ENCODE results near the gene JPH3. TPM values are rescaled to one million over a fixed set of nuclear protein-coding genes. Genes with fewer than 3 reads are reported as not detected.

The JPH3 gene
- polyA plus RNA-seq, 1 donor (not counting 4 experiments of a cell fraction or from before 2014, with no cell fraction given) = not detected

DNA sequence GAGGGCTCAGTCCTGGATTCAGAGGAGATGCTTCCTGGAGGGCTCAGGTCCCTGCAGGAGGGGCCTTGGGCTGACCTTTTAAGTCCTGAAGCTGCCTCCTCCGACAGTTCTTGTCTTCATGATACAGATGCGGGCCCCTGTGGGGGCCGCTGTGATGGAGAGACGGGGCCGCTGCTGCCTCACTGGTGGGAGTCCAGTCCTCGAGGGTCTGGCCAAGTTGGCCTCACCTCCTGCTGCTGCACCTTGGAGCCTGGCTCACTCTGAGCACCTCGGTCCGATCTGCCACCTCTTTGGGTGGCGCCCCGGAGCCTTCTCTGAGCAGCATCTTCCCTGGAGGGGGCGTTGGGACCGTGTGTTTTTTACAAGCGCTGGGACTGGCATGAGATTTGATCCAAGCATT lies 84.4 kb downstream of the JPH3 start:
- FAIRE-seq = no peak
- Histone ChIP-seq H3K79me2 (ENCODE audit: control insufficient read depth, insufficient read depth, low read length) (no peaks in the 10 kb centered on the region), H3K36me3 (ENCODE audit: control insufficient read depth in 2 of 2, extremely low read depth in 1 of 2, insufficient read depth in 2 of 2, low read length in 2 of 2) (no peaks in the 10 kb centered on the region), H2AFZ (ENCODE audit: control insufficient read depth, low read length) (no peak overlapping the region), H3K9me1 (ENCODE audit: control insufficient read depth, extremely low read depth, insufficient read depth, low read length) (no peaks in the 10 kb centered on the region), H3K27ac (ENCODE audit: control insufficient read depth, insufficient read depth, low read length) (no peak overlapping the region), H4K20me1 (ENCODE audit: control insufficient read depth, extremely low read depth, insufficient read depth, low read length) (no peaks in the 10 kb centered on the region), H3K4me1 (ENCODE audit: control insufficient read depth, extremely low read depth, insufficient read depth, low read length) (no peaks in the 10 kb centered on the region), H3K4me3 (ENCODE audit: control insufficient read depth in 2 of 3, extremely low read depth in 1 of 3, insufficient read depth in 2 of 3, low read depth in 1 of 3, low read length in 3 of 3) (no peak overlapping the region), H3K4me2 (ENCODE audit: control insufficient read depth, extremely low read depth, insufficient read depth, low read depth, low read length) (no peak overlapping the region), H3K9me3 (ENCODE audit: control insufficient read depth, low read depth, low read length) (no peaks in the 10 kb centered on the region), H3K9ac (ENCODE audit: control insufficient read depth, extremely low read depth, insufficient read depth, low read length) (no peak overlapping the region), H3K27me3 (ENCODE audit: control insufficient read depth, extremely low read depth, insufficient read depth, low read length) (peaks cover 17% of the 10 kb centered on the region)
- no peak for DNase-seq (ENCODE audit: low read depth, low spot score)
- TF ChIP-seq, protein P1, sequence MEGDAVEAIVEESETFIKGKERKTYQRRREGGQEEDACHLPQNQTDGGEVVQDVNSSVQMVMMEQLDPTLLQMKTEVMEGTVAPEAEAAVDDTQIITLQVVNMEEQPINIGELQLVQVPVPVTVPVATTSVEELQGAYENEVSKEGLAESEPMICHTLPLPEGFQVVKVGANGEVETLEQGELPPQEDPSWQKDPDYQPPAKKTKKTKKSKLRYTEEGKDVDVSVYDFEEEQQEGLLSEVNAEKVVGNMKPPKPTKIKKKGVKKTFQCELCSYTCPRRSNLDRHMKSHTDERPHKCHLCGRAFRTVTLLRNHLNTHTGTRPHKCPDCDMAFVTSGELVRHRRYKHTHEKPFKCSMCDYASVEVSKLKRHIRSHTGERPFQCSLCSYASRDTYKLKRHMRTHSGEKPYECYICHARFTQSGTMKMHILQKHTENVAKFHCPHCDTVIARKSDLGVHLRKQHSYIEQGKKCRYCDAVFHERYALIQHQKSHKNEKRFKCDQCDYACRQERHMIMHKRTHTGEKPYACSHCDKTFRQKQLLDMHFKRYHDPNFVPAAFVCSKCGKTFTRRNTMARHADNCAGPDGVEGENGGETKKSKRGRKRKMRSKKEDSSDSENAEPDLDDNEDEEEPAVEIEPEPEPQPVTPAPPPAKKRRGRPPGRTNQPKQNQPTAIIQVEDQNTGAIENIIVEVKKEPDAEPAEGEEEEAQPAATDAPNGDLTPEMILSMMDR (optimal IDR thresholded peaks at IDR 0.05 in 1 of 3, IDR thresholded peaks at IDR 0.05 in 1 of 3, conservative IDR thresholded peaks at IDR 0.05 in 1 of 3; ENCODE audit: extremely low read depth in 1 of 3, insufficient read depth in 2 of 3, low read length in 3 of 3) = no peak
- no peak for TF ChIP-seq EZH2 (IDR thresholded peaks at IDR 0.05; ENCODE audit: low read length)
- dilution Hi-C loops (cut with MboI; ENCODE audit: extremely low pct_ligation_motif_present, low sequenced_read_pairs) = no loop called here

DNA sequence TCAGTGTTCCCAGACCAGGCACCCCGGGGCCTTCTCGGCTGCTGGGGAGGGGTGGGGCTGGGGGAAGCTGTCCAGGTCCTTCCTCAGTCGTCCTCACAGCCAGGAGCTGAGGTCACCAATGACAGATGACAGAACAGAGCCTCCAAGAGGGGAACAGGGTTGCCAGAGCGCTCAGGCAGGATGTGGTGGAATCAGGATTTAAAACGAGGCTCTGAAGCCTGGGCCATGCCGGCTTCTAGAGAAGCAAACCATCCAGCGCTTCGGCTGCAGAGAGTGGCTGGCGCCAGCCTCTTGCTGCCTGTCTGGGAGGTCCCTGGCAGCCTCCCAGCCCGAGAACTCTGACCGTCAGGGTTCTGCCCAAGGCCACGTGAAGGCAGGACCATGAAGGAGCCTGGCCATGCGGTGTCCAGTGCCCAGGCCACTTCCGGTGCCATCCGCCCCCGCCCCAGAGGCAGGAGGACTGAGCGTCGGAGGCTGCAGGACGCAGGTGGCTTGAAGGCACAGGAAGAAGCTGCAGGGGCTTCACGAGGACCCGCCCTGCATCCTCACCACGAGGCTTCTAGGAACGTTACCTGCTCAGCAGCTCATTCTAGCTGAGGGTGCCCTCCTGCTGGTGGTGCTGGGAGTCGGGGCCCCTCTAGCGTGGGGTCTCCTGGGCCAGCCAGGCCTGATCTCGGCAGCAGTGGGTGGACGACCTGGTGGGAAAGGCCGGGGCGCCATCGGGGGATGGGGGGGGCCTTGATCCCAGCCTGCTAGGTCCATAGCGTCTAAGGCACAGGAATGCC lies 85.0 kb downstream of the JPH3 start:
- dilution Hi-C loops (cut with MboI; ENCODE audit: extremely low pct_ligation_motif_present, low sequenced_read_pairs) = no loop called here
- Histone ChIP-seq H4K20me1 (ENCODE audit: control insufficient read depth, extremely low read depth, insufficient read depth, low read length) (no peaks in the 10 kb centered on the region), H3K9me3 (ENCODE audit: control insufficient read depth, low read depth, low read length) (no peaks in the 10 kb centered on the region), H3K79me2 (ENCODE audit: control insufficient read depth, insufficient read depth, low read length) (no peaks in the 10 kb centered on the region), H3K9me1 (ENCODE audit: control insufficient read depth, extremely low read depth, insufficient read depth, low read length) (no peaks in the 10 kb centered on the region), H3K4me1 (ENCODE audit: control insufficient read depth, extremely low read depth, insufficient read depth, low read length) (no peaks in the 10 kb centered on the region), H3K27me3 (ENCODE audit: control insufficient read depth, extremely low read depth, insufficient read depth, low read length) (peaks cover 22% of the 10 kb centered on the region), H3K4me3 (ENCODE audit: control insufficient read depth in 2 of 3, extremely low read depth in 1 of 3, insufficient read depth in 2 of 3, low read depth in 1 of 3, low read length in 3 of 3) (no peak overlapping the region), H3K36me3 (ENCODE audit: control insufficient read depth in 2 of 2, extremely low read depth in 1 of 2, insufficient read depth in 2 of 2, low read length in 2 of 2) (no peaks in the 10 kb centered on the region), H3K4me2 (ENCODE audit: control insufficient read depth, extremely low read depth, insufficient read depth, low read depth, low read length) (no peak overlapping the region), H2AFZ (ENCODE audit: control insufficient read depth, low read length) (no peak overlapping the region), H3K9ac (ENCODE audit: control insufficient read depth, extremely low read depth, insufficient read depth, low read length) (no peak overlapping the region), H3K27ac (ENCODE audit: control insufficient read depth, insufficient read depth, low read length) (no peak overlapping the region)
- DNase-seq (ENCODE audit: low read depth, low spot score) (no peak), FAIRE-seq (no peak)
- TF ChIP-seq, protein P1 (optimal IDR thresholded peaks at IDR 0.05 in 1 of 3, IDR thresholded peaks at IDR 0.05 in 1 of 3, conservative IDR thresholded peaks at IDR 0.05 in 1 of 3; ENCODE audit: extremely low read depth in 1 of 3, insufficient read depth in 2 of 3, low read length in 3 of 3) = no peak
- no peak for TF ChIP-seq EZH2 (IDR thresholded peaks at IDR 0.05; ENCODE audit: low read length)
